Measurements from ENCODE around the gene ROPN1B.
"Not testable (repeated sequence)": the region's sequence is repeated elsewhere in the genome, so short reads cannot be mapped to it uniquely, and the experiment has no call there.

ROPN1B gene

GRCh38 chr3:125968701-125969592 is at the start of gene ROPN1B:
ROPN1B (plus strand) TSS chr3:125969178; CDS start chr3:125972055, 2,877 bp downstream.
- DNase-seq: not testable (repeated sequence)

DNA sequence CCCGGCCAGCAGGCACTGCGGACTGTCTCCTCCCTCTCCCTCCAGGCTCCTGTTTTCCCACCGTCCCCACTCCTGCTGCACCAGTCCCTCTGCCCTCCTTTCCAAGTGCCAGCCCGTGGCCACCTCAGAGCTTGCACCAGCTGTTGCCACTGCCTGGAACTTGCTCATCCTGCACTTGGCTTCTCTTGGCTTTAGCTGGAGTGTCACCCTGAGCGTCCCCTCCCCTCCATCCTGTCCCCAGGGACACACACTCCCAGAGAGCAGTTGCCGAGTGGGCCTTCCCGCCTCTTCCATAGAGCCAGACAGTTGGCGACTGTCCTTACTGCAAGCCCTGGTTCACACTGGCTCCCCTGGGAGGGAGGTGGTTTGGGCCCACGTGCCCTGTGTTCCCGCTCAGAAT is 48.8 kb upstream of the ROPN1B start:
- DNase-seq: not testable (repeated sequence)

DNA sequence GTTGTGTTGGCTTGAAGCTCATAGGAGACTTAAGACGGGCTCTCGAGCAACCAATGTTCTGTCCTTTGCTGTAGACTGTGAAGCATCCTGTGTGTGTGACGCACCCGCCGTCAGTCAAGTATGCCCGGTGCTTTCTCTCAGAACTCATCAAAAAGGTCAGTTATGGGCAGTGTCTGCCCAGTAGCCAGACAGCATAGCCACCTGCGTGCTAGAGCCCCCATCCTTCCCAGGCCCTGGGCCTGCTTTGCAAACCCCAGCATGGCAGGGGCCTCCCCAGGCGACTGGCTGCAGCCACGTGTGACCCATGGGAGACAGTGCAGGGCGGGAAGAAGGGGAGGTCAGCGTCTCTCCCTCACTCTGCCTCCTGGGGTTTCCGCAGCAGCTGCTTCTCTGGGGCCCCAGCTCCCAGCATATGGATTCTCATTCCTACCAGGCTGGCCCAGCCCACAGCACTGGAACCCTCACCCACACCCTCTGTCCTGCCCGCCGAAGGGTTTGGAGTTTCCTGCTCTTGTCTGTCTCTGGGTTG is 48.2 kb upstream of the ROPN1B start:
- DNase-seq: not testable (repeated sequence)

GRCh38 chr3:125921712-125922111 is 47.3 kb upstream of the ROPN1B start:
- DNase-seq: peak; percentile 22

- not testable (repeated sequence) for DNase-seq
These were observed 45.5 kb upstream of the ROPN1B start for GRCh38 chr3:125923324-125924115.

DNA sequence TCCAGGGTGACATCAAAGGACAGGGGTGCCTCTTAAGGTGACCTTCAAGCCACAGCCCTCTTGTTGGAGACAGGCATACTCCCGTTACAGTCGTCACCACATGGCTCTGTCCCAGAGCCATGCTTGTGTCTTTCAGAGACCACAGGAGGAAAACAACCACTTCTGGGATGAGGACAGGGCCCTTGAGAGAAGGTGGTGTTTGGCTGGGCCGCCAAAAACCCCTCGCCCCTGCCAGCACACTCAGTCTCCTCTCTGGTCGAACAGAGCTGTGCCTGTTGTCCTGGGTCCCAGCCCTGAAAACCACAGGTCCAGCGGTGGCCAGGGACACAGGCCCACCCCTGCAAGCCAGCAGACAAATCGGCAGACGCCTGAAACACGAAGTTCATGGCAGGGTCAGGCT is 44.7 kb upstream of the ROPN1B start:
- not testable (repeated sequence) for DNase-seq

DNA sequence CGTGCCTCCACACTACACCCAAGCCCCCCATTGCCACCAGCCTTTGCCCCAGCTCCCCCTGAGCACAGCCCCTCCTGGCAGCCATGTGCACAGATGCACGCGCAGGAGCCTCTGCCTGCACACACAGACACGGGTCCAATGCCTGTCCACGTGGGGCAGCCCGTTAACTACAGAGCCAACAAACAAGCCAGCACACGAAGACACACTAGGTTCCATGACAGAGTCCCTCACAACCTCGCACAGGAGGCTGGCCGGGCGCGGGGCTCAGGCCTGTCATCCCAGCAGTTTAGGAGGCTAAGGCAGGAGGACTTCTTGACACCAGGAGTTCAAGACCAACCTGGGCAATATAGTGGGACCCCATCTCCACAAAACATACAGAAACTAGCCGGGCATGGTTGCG is 43.3 kb upstream of the ROPN1B start:
- DNase-seq: not testable (repeated sequence)

DNA sequence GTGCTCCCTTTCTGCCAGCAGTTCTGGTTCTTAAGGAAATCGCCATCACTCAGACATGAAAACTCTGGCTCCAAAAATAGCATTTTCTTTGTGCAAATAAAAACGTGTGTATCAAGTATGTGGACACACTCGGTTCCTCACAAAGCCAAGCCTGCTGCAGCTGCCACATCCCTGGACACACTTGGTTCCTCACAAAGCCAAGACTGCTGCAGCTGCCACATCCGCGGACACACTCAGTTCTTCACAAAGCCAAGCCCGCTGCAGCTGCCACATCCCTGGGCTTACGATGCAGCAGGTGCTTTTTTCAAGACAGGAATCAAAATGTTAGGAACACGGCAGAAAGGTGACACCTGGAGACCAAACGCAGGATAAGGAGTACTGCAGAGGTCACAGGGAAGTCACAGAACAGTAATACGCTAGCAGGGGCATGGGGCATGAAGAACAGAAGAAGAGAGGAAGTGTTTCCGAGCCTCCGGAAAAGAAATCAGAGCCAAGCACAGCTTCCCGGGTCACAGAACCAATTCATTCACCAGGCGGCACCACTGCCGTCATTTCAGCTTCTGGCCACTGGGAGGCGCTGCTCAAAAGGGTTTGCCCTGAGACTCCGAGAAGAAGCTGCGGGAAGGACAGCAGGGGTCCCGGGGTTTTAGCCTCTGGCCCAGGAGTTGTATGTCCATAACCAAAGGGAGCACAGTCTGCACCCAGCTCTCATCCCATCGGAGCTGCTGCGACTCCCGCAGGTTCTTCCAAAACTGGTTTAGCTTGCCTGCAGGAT is 40.0 kb upstream of the ROPN1B start:
- peak; percentile 50 for DNase-seq

- not testable (repeated sequence) for DNase-seq
These were observed 39.2 kb upstream of the ROPN1B start for GRCh38 chr3:125929765-125930164.

- not testable (repeated sequence) for DNase-seq
These were observed 37.6 kb upstream of the ROPN1B start for GRCh38 chr3:125931355-125931880.

DNA sequence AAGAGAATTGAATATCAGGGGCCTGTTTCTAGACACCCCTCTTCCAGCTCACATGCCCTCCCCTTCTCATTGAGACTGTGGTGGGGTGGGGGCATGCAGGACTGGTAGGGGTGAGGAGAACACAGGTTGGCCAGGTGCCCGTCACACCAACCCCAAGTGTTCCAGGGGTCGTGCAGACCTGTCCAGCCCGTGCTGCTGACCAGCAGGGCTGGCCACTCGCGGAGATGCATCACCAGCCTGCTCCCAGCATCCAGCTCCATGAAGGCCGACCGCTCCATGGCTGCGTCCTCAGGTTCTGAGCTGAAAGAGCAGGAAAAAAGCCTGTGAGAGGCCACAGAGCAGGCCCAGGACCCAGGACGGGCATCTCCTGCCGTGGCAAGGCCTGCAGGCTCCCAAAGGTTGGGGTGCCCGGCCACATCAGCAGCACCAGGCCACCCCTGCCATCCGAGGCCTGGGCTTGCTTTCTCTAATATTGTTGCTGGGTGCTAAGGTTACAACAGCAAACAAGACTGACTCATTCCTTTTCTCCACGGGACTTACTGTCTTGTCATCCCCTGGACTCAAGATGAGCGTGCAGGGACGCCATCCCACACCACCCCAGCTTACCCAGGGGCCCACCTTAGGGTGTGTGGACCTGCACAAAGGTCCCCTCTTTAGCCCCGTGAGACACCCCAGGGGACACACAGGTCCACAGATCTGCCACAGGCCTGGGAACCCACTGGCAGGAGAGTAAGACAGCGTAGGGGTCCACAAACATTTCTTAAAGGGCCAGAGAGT is 35.4 kb upstream of the ROPN1B start:
- not testable (repeated sequence) for DNase-seq

GRCh38 chr3:125935252-125935874 is 33.6 kb upstream of the ROPN1B start:
- DNase-seq: not testable (repeated sequence)

DNA sequence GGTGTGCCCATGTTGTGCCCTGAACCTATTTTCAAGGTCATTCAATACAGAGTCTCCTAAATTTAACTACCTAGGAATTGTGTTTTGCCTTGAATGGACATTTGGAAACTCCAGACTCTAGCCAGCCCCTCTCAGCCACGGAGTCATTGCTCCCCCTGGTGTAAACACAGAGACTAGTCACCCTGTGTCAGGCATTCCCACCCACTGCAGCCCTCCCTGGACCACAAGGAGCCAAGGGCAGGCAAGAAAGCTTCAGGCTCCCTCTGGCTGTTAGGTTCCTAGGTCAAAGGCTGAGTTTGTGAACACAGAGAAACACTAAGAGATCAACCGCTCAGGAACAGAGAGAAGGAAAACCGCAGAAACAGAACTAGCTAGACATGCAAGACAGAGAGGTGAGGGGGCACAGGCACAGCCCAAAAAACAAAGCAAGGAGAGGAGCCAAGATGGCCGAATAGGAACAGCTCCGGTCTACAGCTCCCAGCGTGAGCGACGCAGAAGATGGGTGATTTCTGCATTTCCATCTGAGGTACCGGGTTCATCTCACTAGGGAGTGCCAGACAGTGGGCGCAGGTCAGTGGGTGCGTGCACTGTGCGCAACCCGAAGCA is 32.7 kb upstream of the ROPN1B start:
- DNase-seq: not testable (repeated sequence)

DNA sequence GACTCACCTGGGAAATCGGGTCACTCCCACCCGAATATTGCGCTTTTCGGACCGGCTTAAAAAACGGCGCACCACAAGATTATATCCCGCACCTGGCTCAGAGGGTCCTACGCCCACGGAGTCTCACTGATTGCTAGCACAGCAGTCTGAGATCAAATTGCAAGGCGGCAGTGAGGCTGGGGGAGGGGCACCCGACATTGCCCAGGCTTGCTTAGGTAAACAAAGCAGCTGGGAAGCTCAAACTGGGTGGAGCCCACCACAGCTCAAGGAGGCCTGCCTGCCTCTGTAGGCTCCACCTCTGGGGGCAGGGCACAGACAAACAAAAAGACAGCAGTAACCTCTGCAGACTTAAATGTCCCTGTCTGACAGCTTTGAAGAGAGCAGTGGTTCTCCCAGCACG is 32.1 kb upstream of the ROPN1B start:
- DNase-seq: not testable (repeated sequence)

- not testable (repeated sequence) for DNase-seq
These were observed 21.2 kb upstream of the ROPN1B start for GRCh38 chr3:125947806-125948205.

- DNase-seq: not testable (repeated sequence)
These were observed 20.1 kb upstream of the ROPN1B start for GRCh38 chr3:125948901-125949300.

DNA sequence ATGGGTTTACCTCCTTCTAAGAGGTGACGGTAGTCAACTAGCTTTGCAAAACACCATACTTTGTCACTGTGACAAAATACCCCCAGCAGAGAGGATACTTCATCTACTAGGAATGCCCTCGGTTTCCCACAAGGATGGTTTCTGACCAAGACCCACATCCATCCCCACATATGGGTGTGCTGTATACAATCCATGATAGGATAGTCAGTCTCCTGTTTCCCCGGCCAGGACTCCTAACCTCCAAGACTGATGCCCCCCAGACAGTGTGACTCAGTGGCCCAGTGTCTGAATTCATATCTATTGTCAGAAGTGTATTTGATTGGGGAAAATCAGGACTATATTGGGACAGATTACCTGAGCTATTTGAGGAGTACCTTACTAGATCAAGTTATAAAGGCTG is 17.8 kb upstream of the ROPN1B start:
- DNase-seq: not testable (repeated sequence)

GRCh38 chr3:125957020-125957419 is 12.0 kb upstream of the ROPN1B start:
- DNase-seq: not testable (repeated sequence)

- DNase-seq: no peak
These were observed 11.1 kb upstream of the ROPN1B start for GRCh38 chr3:125957674-125958510.

Data from activated effector memory CD4-positive, alpha-beta T cell treated with Interleukin-2 at 50 U/mL for 16 hours (primary cell).